NCI-H2107 (cell line): ENCODE measurements around the gene SLC41A1.

Experiments
- DNase-seq: peaks from one replicate; lab custom pipeline; 2025; lab: John Stamatoyannopoulos, UW

Gene SLC41A1

GRCh38 chr1:205787287-205787916, 25.6 kb downstream of the SLC41A1 start:
- DNase-seq: no peak

GRCh38 chr1:205786601-205787000, 26.4 kb downstream of the SLC41A1 start:
- no peak for DNase-seq

- no peak for DNase-seq
Observed at GRCh38 chr1:205785446-205785845, 27.6 kb downstream of the SLC41A1 start.

- no peak for DNase-seq
Observed at GRCh38 chr1:205783904-205784303, 29.1 kb downstream of the SLC41A1 start.

- no peak for DNase-seq
Observed at GRCh38 chr1:205783433-205783795, 29.6 kb downstream of the SLC41A1 start.

GRCh38 chr1:205782627-205783432, 30.2 kb downstream of the SLC41A1 start:
- no peak for DNase-seq

GRCh38 chr1:205780335-205780734, 32.7 kb downstream of the SLC41A1 start:
- DNase-seq: no peak

- no peak for DNase-seq
Observed at GRCh38 chr1:205777994-205778393, 35.0 kb downstream of the SLC41A1 start.

- no peak for DNase-seq
Observed at GRCh38 chr1:205775717-205776056, 37.3 kb downstream of the SLC41A1 start.

- peak; percentile 70 for DNase-seq
Observed at GRCh38 chr1:205775015-205775716, 37.8 kb downstream of the SLC41A1 start, which contains the start of gene RAB29. TSS of gene RAB29 (minus strand) at chr1:205775482. CDS start at chr1:205774956, 526 bp downstream.

GRCh38 chr1:205774198-205775014, 38.6 kb downstream of the SLC41A1 start:
- no peak for DNase-seq

- DNase-seq: no peak
Observed at GRCh38 chr1:205772607-205773032, 40.4 kb downstream of the SLC41A1 start.

GRCh38 chr1:205770618-205771017, 42.4 kb downstream of the SLC41A1 start:
- DNase-seq: no peak

- DNase-seq: no peak
Observed at GRCh38 chr1:205769641-205770365, 43.2 kb downstream of the SLC41A1 start.

GRCh38 chr1:205767248-205767647, 45.8 kb downstream of the SLC41A1 start:
- no peak for DNase-seq

- DNase-seq: no peak
Observed at GRCh38 chr1:205766570-205766969, 46.4 kb downstream of the SLC41A1 start.

GRCh38 chr1:205766038-205766437, 47.0 kb downstream of the SLC41A1 start:
- no peak for DNase-seq

- DNase-seq: no peak
Observed at GRCh38 chr1:205764578-205764977, 48.4 kb downstream of the SLC41A1 start.

- no peak for DNase-seq
Observed at GRCh38 chr1:205763980-205764379, 49.0 kb downstream of the SLC41A1 start.

GRCh38 chr1:205760606-205761005, 52.4 kb downstream of the SLC41A1 start:
- DNase-seq: no peak

- no peak for DNase-seq
Observed at GRCh38 chr1:205756552-205756951, 56.4 kb downstream of the SLC41A1 start.
